Esophagus squamous epithelium (tissue), 4 donors: ENCODE results near the gene NRXN3.

Experiments used
- POLR2A ChIP-seq, 4 donors: fragments of 450-650 bp; IDR thresholded peaks; one replicate each; pipeline ENCODE4 v1.6.1; 2017; ENCODE audit warnings: antibody characterized with exemption in 4 of 4, mild to moderate bottlenecking in 4 of 4, moderate library complexity in 3 of 4
- TF ChIP-seq, protein P1 (sequence below), 6 experiments: fragments of 450-650 bp in 4 of 6; fragments of 200-600 bp in 2 of 6; sonication (generic) in 2 of 6; IDR thresholded peaks; one replicate each; pipeline ENCODE4 v1.5.1; 2016 to 2019; ENCODE audit warnings: antibody characterized with exemption in 6 of 6, mild to moderate bottlenecking in 4 of 6, moderate library complexity in 4 of 6

DNA sequence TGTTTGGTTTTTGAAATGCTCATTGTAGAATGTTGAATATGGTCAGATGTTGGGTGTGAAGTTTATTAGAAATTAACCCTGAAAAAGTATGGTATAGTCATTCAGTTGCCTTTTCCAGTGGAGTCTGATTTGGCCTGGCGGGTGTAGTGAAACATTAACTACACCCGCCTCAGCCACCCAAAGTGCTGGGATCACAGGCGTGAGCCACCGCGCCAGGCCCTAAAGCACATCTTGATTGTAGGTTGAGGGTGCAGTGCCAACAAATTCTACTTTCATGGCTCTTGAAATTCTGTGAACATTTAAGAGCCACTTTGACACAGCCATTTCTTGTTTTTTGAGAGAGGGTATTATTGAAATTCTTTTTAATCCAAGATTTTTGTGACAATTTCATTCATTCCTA, 1416.2 kb downstream of the NRXN3 start:
- TF ChIP-seq, protein P1, sequence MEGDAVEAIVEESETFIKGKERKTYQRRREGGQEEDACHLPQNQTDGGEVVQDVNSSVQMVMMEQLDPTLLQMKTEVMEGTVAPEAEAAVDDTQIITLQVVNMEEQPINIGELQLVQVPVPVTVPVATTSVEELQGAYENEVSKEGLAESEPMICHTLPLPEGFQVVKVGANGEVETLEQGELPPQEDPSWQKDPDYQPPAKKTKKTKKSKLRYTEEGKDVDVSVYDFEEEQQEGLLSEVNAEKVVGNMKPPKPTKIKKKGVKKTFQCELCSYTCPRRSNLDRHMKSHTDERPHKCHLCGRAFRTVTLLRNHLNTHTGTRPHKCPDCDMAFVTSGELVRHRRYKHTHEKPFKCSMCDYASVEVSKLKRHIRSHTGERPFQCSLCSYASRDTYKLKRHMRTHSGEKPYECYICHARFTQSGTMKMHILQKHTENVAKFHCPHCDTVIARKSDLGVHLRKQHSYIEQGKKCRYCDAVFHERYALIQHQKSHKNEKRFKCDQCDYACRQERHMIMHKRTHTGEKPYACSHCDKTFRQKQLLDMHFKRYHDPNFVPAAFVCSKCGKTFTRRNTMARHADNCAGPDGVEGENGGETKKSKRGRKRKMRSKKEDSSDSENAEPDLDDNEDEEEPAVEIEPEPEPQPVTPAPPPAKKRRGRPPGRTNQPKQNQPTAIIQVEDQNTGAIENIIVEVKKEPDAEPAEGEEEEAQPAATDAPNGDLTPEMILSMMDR (IDR thresholded peaks at IDR 0.05): no peak
- TF ChIP-seq POLR2A (IDR thresholded peaks at IDR 0.05): no peak
